Amniotic stem cell (primary cell): ENCODE data around the gene SNAPIN.
A peak's percentile ranks its signal among the peaks of the same experiment; 100 is the strongest.

Source experiments
- DNase-seq: peaks from one replicate; lab custom pipeline; 2025; lab: John Stamatoyannopoulos, UW

SNAPIN gene, protein sequence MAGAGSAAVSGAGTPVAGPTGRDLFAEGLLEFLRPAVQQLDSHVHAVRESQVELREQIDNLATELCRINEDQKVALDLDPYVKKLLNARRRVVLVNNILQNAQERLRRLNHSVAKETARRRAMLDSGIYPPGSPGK

GRCh38 chr1:153658400-153659174, at the start of gene SNAPIN:
Gene SNAPIN (plus strand): TSS chr1:153658703. CDS start chr1:153658744, 41 bp downstream.
- DNase-seq: peak; percentile 64

- DNase-seq: peak; percentile 89
Measured at GRCh38 chr1:153608742-153609584, 49.5 kb upstream of the SNAPIN start.

- DNase-seq: no peak
Measured at GRCh38 chr1:153609585-153609907, 49.0 kb upstream of the SNAPIN start.

- DNase-seq: no peak
Measured at GRCh38 chr1:153610334-153610733, 48.2 kb upstream of the SNAPIN start.

DNA sequence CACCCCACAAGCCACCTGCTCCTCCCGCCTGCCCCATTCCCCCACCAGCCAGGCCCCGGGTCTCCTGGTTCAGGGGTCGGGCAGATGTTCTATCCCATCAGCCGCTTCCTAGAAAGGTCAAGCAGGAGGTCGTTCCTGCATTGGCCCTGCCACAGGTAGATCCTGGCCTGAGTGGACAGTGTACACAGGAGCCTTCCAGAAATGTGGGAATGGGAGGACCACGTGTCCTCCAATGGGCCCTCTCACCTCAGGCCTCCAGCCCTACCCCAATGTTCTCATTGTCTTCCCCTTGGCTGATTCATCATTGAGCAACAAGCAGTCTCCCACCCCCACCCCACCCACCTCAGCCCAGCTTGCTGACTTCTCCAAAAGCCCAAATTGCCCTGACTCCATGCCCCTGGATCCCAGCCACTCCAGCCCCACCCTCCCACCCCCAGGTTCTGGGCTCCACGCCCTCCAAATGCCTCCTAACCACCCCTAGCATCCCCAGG, 47.6 kb upstream of the SNAPIN start:
- no peak for DNase-seq

- no peak for DNase-seq
Measured at GRCh38 chr1:153611356-153611755, 47.1 kb upstream of the SNAPIN start.

DNA sequence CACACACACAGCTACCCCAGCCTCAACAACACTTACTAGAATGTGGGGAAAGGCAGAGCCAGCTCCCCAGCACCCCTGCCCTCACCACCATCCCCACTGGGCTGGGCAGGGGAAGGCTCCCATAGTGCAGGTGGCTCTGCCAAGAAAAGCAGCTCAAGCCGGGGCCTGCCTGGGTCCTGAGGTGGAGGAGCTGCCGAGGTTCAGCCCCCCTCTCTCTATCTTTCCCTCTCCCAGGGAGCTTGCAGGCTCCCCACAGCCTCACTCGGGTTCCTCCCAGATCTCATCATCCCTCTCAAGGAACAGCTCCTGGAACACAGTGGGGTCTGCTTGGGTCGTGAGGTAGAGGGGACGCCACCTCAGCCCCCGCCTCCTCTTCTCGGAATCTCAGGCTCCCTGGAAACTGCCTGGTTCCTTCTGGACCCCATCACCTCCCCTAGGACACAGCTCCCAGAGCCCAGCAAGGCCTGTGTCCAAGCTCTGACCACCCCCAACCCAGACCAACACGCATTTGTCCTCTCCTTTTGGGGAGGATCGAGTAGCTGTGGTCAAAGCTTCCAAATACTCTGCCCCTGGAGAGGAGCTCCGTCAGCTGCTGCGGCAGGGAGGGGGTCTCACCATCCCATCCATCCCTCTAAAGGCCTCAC, 46.3 kb upstream of the SNAPIN start:
- no peak for DNase-seq

- DNase-seq: peak; percentile 37
Measured at GRCh38 chr1:153612755-153613331, 45.7 kb upstream of the SNAPIN start, which contains the start of gene S100A16. Gene S100A16 (minus strand): TSS chr1:153613137. CDS start chr1:153608151, 4,986 bp downstream.

DNA sequence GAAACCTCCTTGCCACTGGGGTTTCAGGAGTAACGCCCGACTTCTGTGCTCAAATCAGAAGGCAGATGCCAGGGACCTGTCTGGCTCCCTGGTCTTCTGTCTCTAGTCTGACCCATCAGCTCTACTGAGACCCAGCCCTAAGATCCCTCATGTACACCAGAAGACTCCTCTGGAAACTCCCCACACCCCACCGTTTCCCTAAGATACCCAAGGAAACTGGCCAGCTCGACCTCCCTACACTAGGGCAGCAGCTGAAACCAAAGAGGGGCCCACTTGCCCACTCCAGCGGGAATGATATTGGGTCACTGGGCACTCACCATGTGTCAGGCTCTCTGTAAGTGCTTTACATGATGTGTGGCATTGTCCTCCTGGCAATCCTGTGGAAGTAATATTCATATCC, 45.1 kb upstream of the SNAPIN start:
- DNase-seq: no peak

DNA sequence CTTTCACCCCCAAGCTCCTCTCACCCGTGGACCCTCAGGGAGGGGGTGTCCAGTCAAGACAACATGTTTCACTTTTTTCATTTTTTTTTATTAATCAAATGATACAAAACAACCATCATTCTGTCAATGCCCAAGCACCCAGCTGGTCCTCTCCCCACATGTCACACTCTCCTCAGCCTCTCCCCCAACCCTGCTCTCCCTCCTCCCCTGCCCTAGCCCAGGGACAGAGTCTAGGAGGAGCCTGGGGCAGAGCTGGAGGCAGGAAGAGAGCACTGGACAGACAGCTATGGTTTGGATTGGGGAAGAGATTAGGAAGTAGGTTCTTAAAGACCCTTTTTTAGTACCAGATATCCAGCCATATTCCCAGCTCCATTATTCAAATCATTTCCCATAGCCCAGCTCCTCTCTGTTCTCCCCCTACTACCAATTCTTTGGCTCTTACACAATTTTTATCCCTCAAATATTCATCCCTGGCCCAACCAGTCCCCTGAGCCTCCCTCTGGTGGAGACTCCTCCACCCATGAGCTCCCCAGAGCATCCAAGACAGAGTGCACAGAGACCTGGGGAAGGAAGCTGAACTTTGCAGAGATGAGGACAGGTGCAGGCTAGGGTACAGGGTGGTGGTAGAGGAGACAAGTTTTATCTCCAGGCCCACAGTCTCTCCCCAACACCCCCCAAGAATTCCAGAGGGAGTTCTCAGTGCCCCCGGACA, 44.2 kb upstream of the SNAPIN start:
- no peak for DNase-seq

- no peak for DNase-seq
Measured at GRCh38 chr1:153614906-153615305, 43.6 kb upstream of the SNAPIN start.

GRCh38 chr1:153615406-153615805, 43.1 kb upstream of the SNAPIN start:
- DNase-seq: no peak

DNA sequence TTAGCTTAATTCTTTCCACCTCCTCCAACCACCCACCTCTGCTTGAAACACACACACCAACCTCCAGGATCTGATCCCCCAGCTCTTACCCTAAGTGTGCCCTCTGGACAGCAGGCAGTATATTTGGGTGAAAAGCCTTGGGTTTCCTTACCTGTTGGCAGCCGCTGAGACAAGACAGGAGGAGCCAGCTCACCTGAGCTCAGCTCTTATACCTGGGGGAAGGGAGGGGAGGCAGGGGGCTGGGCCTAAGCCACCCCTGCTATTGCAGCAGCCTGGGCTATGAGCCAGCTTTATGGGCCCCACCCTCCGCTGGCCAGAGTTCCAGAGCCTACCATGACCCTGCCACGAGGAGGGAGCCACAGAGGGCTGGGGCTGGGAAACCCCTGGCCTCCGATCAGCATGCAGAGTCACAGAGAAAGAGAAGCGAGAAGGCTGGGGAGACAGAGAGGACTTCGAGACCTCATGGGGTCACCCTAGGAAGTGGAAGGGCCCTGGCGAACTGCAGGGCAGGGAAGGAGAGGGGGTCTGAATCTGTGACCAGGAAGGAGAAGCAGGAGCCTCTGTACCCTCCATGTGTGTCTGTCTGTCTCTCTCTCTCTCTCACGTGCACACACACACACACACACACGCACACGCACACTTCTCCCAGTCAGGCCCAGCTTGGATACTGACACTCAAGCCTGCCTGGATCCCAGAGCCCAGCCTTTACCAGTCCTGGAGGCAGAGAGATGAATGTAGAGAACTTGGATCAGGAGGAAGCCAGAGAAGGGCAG, 42.2 kb upstream of the SNAPIN start, which contains the start of gene S100A14:
S100A14 (minus strand) TSS at position 182 of the 773 bp plus-strand sequence. CDS start 467 bp downstream, outside the sequence.
- no peak for DNase-seq

- no peak for DNase-seq
Measured at GRCh38 chr1:153616917-153617311, 41.6 kb upstream of the SNAPIN start.

- DNase-seq: no peak
Measured at GRCh38 chr1:153617663-153618062, 40.8 kb upstream of the SNAPIN start.

- DNase-seq: no peak
Measured at GRCh38 chr1:153619171-153619570, 39.3 kb upstream of the SNAPIN start.

DNA sequence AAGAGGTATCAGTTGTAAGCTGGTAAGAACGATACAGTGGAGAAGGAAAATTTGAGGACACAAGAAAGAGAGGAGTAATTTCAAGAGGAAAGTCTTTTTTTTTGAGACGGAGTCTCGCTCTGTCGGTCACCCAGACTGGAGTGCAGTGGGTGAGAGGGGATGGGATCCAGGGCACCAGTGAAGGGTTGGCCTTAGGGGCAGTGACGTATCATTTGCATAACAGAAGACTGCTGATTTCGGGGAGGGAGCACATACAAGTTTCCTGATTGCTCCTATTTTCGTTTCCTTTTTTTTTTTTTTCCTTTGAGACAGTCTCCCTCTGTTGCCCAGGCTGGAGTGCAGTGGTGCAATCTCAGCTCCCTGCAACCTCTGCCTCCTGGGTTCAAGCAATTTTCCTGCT, 35.4 kb upstream of the SNAPIN start:
- DNase-seq: no peak

GRCh38 chr1:153624965-153625611, 33.4 kb upstream of the SNAPIN start:
- DNase-seq: no peak

DNA sequence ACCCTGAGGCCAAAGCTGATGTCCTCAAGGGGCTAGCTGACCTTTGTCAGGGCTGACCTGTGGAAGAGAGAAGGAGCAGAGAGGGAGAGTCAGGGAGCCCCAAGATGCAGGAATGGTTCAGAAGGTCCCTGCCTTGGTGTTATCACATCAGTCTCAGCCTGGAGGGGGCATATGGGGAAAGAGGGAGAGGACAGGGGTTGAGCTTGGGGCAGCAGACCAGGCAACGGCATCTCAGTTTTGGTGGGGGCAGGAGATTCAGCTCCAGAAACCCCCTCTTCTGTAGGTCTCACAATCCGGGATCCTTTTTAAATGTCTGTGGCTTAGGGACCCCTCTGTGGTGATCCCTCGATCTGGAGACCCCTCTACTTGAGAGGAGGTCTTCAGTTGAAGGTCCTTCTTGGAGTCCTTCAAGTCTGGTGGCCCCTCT, 32.0 kb upstream of the SNAPIN start:
- DNase-seq: no peak
